ENCODE data around the gene ZDHHC14.

GRCh38 chr6:157559201-157559756 lies 178.3 kb downstream of the ZDHHC14 start:
- TF ChIP-seq EP300 (IDR thresholded peaks at IDR 0.05) (no peak), CTCF (IDR thresholded peaks at IDR 0.05) (no peak), POLR2AphosphoS5 (IDR thresholded peaks at IDR 0.05) (no peak)
